Vagina (tissue), 2 donors: ENCODE measurements around the gene SLC17A5. TPM values are rescaled to one million over a fixed set of nuclear protein-coding genes. Genes with fewer than 3 reads are reported as not detected.

Experiments used
- DNase-seq, 2 donors: peaks; one replicate each; pipeline ENCODE4 v3.0.0-alpha.2; 2017; ENCODE audit errors: extremely low spot score in 2 of 2
- H3K27ac ChIP-seq: fragments of 200-600 bp; sonication (generic); one replicate; pipeline ENCODE4 v1.5.1; 2019
- H3K27me3 ChIP-seq: fragments of 200-600 bp; sonication (generic); one replicate; pipeline ENCODE4 v1.5.1; 2019
- H3K36me3 ChIP-seq, 2 donors: fragments of 200-600 bp; sonication (generic); one replicate each; pipeline ENCODE4 v1.5.1; 2017 to 2019
- H3K4me1 ChIP-seq: fragments of 200-600 bp; sonication (generic); one replicate; pipeline ENCODE4 v1.5.1; 2019
- H3K4me3 ChIP-seq, 2 donors: fragments of 200-600 bp; sonication (generic); 1 replicate in 1 of 2; 2 replicates in 1 of 2; pipeline ENCODE4 v1.5.1; 2016 to 2019
- H3K9me3 ChIP-seq: fragments of 200-600 bp; sonication (generic); one replicate; pipeline ENCODE4 v1.5.1; 2019
- CTCF ChIP-seq, 3 experiments: fragments of 450-650 bp in 2 of 3; fragments of 200-600 bp in 1 of 3; sonication (generic) in 1 of 3; IDR thresholded peaks; one replicate each; pipeline ENCODE4 v1.5.1; 2017 to 2019; ENCODE audit warnings: antibody characterized with exemption in 3 of 3, mild to moderate bottlenecking in 2 of 3, moderate library complexity in 2 of 3
- POLR2A ChIP-seq, 2 donors: fragments of 450-650 bp; IDR thresholded peaks; one replicate each; pipeline ENCODE4 v1.6.1; 2017; ENCODE audit warnings: antibody characterized with exemption in 2 of 2, mild to moderate bottlenecking in 2 of 2, moderate library complexity in 2 of 2
- POLR2AphosphoS5 ChIP-seq, 2 donors: sonication (generic); formaldehyde crosslinking; IDR thresholded peaks; one replicate each; pipeline ENCODE4 v1.9.0; 2017; ENCODE audit warnings: antibody characterized with exemption in 2 of 2, mild to moderate bottlenecking in 2 of 2, low read depth in 1 of 2; ENCODE audit not compliant: insufficient read depth in 1 of 2
- intact Hi-C: fragments of 100-400 bp; cut with DNase I; formaldehyde crosslinking; loops from one replicate; pipeline ENCODE4 v1.15.1; 2023
- total RNA-seq: library from RNA; depleted of rRNA; stranded (reverse); fragments of >200 nt; gene quantifications from one replicate; pipeline ENCODE4 v1.2.3, GENCODE V29; 2016

The SLC17A5 gene
- total RNA-seq, 1 donor from 2014 or later: 10.1 TPM

- no peak for DNase-seq
- no peak for TF ChIP-seq POLR2A (IDR thresholded peaks at IDR 0.05)
- TF ChIP-seq POLR2AphosphoS5 (IDR thresholded peaks at IDR 0.05; ENCODE audit: insufficient read depth in 1 of 2, low read depth in 1 of 2): no peak
- TF ChIP-seq CTCF (IDR thresholded peaks at IDR 0.05): no peak
- intact Hi-C loops: no loop called here
These were observed 10.9 kb upstream of the SLC17A5 start for GRCh38 chr6:73664701-73665100.

GRCh38 chr6:73657201-73657600 is 3.4 kb upstream of the SLC17A5 start:
- TF ChIP-seq POLR2AphosphoS5 (IDR thresholded peaks at IDR 0.05; ENCODE audit: insufficient read depth in 1 of 2, low read depth in 1 of 2) (no peak), POLR2A (IDR thresholded peaks at IDR 0.05) (no peak), CTCF (IDR thresholded peaks at IDR 0.05) (no peak)
- no peak for DNase-seq
- intact Hi-C loops: no loop called here
- Histone ChIP-seq H3K4me3 (no peak overlapping the region), H3K27ac (no peak overlapping the region), H3K9me3 (no peaks in the 10 kb centered on the region), H3K36me3 (no peaks in the 10 kb centered on the region), H3K27me3 (no peaks in the 10 kb centered on the region), H3K4me1 (peaks cover 10% of the 10 kb centered on the region)

More at GRCh38 chr6:73664701-73665100, 10.9 kb upstream of the SLC17A5 start:
- no peak overlapping the region for H3K27ac ChIP-seq
- H3K27me3 ChIP-seq: no peaks in the 10 kb centered on the region
- H3K9me3 ChIP-seq: no peaks in the 10 kb centered on the region
- H3K36me3 ChIP-seq: no peaks in the 10 kb centered on the region
- H3K4me1 ChIP-seq: no peaks in the 10 kb centered on the region
- H3K4me3 ChIP-seq: no peak overlapping the region

DNA sequence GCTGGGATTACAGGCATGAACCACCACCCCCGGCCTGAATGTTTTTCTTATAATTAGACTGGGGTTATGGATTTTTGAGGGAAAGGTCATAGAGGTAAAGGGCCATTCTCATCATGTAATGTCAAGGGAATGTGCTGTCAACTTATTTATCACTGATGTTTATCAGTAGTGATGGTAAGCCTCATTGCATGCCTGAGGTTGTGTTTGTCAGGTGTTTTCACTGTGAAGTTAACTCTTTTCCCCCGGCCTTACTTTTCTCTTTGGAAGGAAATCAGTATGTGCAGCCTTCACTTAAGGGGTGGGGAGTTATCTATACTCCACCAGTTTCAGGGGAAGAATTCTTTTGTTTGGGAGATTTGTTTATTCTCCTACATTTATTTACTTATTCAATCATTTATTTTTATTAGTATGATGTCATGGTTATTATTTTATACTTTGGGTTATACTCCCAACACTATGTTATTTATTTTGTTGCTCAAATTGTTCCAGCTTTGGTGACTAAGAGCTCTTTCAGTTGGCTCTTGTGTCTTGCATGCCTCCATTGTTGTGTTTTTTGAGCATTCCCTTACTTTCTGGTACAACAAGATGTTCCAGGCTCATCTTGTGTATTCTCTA is 2.8 kb upstream of the SLC17A5 start:
- TF ChIP-seq POLR2A (IDR thresholded peaks at IDR 0.05) (no peak), POLR2AphosphoS5 (IDR thresholded peaks at IDR 0.05; ENCODE audit: insufficient read depth in 1 of 2, low read depth in 1 of 2) (no peak), CTCF (IDR thresholded peaks at IDR 0.05) (no peak)
- DNase-seq: no peak
- no peak overlapping the region for H3K4me3 ChIP-seq
- intact Hi-C loops: no loop called here
- no peak overlapping the region for H3K27ac ChIP-seq
- H3K27me3 ChIP-seq: no peaks in the 10 kb centered on the region
- no peaks in the 10 kb centered on the region for H3K9me3 ChIP-seq
- H3K4me1 ChIP-seq: peaks cover 10% of the 10 kb centered on the region
- no peaks in the 10 kb centered on the region for H3K36me3 ChIP-seq

- TF ChIP-seq POLR2A (IDR thresholded peaks at IDR 0.05): no peak
- no peak for DNase-seq
- Histone ChIP-seq H3K36me3 (no peaks in the 10 kb centered on the region), H3K4me1 (peaks cover 10% of the 10 kb centered on the region), H3K27ac (peak overlapping the region; percentile 100), H3K27me3 (no peaks in the 10 kb centered on the region), H3K9me3 (no peaks in the 10 kb centered on the region), H3K4me3 (peak overlapping the region in 1 of 2 donors; percentile 92)
- intact Hi-C loops: no loop called here
These were observed 1.6 kb upstream of the SLC17A5 start for GRCh38 chr6:73655341-73655917.

DNA sequence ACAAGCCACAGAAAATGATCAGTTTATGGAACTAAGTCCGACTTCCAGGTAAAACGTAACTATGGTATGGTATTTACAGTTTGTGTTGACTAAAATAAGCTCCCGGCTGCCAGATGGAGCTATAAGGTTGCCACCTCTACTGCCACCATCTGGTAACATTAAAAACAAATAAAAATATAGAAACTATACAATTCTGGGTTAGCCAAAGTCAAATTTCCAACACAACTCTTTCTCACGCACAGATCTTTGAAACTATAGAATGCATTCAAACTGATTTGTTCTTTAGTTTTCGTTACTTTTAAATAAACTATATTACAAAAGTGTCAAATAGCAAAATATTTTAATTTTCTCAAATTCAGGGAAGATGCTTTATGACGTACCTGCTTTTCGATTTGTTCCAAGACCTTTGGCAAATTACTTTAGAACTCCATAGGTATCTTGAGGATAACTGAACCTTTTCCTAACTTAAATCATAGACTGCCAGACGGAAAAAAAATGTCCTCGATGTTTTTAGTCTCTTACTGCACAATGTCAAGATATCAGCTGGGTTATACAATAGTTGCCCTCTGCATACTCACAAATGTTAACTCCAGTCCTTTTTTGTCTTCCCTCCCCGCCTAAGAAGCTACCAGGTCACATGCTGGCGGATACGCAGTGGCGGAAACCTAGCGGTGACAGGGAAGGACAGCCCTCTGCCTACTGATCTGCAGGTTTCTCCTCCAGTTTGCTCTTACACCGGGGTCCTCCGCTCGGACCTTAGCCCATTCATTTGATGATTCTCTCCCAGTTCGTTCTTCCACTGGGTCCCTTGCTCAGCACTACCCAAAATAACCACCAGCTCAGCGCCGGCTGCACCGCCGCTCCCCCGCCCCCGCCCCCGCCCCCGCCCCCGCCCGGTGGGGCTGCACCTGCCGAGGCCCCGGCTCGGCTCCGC is 888 bp downstream of the SLC17A5 start:
- TF ChIP-seq POLR2A (IDR thresholded peaks at IDR 0.05): no peak
- TF ChIP-seq CTCF (IDR thresholded peaks at IDR 0.05): peak in 2 of 3 experiments; percentile 34 to 38
- TF ChIP-seq POLR2AphosphoS5 (IDR thresholded peaks at IDR 0.05; ENCODE audit: insufficient read depth in 1 of 2, low read depth in 1 of 2): peak in 1 of 2 donors; percentile 55
- Histone ChIP-seq H3K27ac (peak overlapping the region; percentile 100), H3K4me3 (peak overlapping the region; percentile 92 to 100), H3K27me3 (no peaks in the 10 kb centered on the region), H3K36me3 (no peaks in the 10 kb centered on the region), H3K9me3 (no peaks in the 10 kb centered on the region), H3K4me1 (peaks cover 10% of the 10 kb centered on the region)
- intact Hi-C loops: no loop called here
- DNase-seq: no peak
